ENCODE results near the gene NWD2.
"Not testable (repeated sequence)": the region's sequence is repeated elsewhere in the genome, so short reads cannot be mapped to it uniquely, and the experiment has no call there.

NWD2 gene

DNA sequence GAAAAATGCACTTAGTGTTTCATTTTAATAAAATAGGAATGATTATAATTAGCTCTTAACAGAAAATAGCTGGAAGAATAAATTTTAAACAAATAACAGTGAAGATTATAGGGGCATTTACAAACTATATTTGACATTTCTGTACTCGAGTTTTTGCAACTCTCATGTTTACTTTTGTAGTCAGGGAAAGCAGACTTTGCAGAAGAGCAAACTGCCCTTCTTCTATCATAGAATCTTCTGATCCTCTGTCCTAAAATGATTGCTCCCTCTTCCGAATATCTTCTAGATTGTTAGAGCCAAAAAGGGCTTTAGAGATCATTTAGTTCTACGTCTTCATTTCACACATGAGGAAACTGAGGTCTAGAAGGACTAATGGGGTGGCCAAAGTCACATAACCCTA is 222.7 kb downstream of the NWD2 start:
- DNase-seq (ENCODE audit: low read depth), result no peak

DNA sequence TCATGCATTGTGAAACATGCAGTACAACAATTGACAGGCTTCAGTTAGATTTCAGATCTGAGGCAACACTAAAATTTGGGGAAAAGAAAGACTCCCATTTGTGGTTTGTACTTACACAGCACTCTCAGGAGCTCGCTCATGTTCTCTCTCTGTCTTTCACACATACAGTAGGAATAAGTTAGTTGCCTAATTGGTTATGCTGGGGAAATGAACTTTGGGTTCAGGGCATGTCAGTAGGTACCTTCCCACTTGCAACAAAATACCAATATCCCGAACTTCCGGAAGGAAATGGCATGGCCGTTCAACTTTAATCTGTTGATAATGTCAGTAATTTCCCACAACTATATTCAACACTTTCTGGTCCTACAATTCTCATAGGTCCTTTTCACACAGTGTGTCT is 223.3 kb downstream of the NWD2 start:
- DNase-seq (ENCODE audit: low read depth), result no peak

DNA sequence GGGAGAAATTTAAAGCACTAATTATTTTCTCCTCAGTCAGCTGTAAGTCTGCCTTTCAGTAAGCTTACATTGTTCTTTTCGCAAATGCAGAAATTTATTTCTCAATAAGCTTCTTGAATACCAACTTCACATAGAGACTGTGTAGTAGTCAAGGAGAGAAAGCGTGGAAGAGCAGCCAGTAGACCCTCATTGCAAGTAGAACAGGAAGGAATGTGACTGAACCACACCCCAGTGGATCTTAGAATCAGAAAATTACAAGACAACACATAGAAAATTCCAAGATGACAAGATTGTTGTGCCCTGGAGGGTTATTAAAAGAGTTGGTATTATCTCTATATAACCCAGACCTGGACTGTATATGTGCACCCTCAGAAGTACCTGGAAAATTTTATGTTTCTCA is 224.7 kb downstream of the NWD2 start:
- no peak for DNase-seq (ENCODE audit: low read depth)

DNA sequence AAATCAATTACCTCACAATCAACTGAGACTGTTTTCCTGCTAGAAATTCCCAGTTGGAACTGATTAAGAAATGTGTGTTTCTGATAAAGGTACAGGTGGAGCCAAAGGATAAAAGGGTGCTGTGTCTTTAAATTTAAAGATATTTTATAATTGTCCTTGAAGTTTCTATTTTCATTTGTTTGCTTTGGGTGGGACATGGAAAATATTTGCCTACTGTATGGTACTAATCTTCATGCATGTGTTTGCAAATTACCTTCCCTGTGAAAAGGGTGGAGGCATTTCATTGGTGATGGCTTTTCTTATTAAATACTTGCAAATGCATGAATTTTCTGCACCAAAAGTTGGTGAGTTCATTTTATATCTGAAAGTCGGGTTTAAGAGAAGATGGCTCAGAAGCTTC is 225.7 kb downstream of the NWD2 start:
- no peak for DNase-seq (ENCODE audit: low read depth)

DNA sequence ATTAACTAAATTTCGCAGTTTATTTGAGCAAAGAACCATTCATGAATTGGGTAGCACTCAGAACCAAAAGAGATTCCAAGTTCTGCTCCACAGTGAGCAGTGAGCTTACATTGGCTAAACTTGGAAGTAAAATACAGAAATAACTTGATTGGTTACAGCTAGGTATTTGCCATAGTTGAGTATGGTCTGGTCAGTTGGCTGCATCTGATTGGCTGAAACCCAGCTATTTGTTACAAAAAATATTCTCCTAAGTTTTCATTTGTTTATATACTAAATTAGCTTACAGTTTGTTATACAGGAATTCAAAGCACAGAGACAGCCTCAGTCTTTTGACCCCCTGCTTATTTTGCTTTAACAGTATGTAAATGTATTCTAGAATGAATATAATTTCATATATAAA is 226.6 kb downstream of the NWD2 start:
- DNase-seq (ENCODE audit: low read depth), result no peak

DNA sequence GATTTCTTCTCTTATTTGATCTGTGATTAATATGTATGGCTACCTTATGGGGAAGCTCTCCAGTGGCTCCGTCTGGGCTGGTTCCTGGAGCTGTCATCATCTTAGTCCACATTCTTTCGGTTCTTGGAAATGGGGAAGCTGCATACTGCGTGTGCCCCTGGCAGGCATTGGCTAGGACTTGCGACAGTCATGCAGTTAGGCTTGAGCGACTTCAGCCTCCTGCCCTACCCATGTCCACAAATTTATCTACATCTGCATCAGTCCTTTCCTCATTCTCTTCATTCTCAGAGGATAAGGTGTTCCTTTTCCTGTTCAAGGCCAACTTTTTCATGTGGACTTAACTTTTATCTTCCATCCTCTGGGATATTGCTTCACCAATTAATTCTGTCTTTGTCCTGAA is 227.4 kb downstream of the NWD2 start:
- DNase-seq (ENCODE audit: low read depth), result no peak

DNA sequence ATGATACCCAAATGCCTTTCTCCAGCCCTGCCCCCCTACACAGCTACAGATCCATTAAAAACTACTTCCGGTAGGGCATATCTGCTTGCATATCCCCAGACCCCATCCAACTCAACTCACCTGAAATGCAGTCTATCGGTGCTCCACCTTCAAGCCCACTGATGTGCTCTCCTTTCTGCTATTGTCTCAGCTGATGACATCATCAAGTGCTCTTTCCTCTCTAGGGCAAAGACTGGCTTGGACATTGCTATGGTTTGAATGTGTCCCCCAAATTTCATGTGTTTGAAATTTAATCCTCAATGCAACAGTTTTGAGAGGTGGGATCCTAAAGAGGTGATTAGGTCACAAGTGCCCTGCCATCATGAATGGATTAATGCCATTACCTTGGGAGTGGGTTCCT is 229.3 kb downstream of the NWD2 start:
- no peak for DNase-seq (ENCODE audit: low read depth)

DNA sequence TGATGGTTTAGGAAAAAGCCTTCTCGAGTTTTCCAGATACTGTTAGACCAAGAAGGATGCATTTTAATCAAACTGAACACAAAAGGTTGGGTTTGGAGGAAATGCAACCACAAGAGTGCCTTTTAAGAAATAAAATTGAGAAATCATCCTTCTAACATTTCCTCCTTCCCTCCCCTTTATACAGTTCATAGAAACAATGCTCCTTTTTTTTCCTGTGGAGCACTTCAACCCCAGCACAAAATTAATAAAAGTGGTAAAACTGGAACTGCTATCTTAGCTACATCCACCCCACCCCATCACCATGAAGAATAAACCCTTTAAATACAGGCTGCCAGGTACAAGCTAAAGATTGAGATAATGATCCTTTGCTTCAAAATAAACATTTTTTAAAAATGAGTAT is 230.5 kb downstream of the NWD2 start:
- DNase-seq (ENCODE audit: low read depth), result no peak

DNA sequence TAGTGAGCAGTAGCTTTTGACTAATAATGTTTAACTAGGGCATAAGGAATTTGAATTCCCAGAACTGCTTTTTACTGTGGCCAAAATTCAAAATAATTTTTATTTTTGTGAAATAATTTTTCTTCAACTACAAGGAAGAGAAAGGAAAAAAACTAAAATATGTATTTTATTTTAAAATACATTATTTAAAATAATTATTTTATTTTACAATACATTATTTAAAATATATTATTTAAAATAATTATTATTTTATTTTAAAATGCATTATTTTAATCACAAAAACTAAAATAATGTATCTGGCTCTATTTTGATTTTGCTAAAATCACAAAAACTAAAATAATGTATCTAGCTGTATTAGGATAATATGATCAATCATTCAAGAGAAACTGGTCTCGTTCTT is 231.2 kb downstream of the NWD2 start:
- DNase-seq (ENCODE audit: low read depth), result no peak

DNA sequence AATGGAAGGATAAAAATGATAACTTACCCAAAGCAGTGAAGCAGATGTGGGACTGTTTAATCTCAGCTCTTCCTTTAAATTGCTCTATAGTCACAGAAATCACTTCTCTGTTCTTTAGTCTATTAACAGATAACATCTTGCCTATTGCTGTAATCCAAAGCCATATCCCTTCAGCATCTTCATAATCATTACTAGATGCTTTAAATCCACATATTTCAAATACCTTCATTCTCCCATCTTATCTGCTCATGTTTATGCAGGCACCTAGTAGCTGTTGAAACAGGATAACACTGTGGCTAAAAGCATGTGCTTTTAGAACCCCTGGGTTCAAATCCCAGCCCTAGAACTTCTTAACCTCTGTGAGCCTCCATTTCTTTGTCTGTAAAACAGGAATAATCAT is 231.7 kb downstream of the NWD2 start:
- no peak for DNase-seq (ENCODE audit: low read depth)

DNA sequence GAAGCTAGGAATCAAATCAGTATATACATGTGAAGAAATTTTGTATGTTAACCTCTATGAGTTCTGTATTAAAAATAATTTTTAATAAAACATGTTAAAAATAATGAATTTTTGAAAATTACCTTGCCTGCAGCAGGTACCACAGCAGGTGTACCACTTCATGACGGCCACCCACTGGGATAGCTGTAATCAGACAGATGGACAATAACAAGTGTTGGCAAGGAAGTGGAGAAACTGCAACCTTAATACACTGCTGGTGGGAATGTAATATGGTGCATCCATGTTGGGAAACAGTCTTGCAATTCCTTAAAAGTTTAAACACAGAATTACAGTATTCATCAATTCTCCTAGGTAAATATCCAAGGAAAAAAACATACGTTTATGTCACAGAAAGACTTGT is 232.1 kb downstream of the NWD2 start:
- DNase-seq (ENCODE audit: low read depth), result no peak

DNA sequence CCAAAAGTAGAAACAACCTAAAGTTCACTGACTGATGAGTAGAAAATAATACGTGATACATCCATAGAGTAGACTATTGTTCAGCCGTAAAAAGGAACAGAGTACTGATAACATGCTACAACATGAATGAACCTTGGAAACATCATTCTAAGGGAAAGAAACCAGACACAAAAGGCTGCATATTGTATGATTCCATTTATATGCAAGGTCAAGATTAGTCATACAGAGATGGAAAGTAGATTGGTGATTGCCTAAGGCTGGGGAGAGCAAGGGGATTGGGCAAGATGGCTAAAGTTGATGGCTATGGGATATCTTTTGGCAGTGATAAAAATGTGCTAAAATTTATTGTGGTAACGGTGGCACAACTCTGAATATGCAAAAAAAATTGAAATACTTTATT is 232.6 kb downstream of the NWD2 start:
- DNase-seq (ENCODE audit: low read depth), result no peak

DNA sequence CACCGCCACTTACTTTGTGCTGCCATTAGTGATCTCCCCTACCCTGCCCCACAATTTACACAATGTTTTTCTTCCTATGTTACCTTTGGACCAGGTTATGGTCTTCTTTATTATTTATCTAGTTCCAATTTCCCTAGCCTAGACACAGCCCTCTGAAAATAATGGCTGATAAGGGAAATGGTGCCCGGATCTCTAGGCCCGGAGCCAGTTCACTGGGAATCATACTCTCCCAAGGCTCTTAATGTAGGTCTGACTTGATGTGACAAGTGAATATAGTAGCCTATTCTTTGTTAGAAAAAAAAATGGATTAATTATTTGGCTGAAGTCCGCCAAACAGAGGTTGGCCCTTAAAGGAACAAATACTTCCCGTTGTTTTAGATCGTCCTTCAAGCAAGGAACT is 233.6 kb downstream of the NWD2 start:
- no peak for DNase-seq (ENCODE audit: low read depth)

DNA sequence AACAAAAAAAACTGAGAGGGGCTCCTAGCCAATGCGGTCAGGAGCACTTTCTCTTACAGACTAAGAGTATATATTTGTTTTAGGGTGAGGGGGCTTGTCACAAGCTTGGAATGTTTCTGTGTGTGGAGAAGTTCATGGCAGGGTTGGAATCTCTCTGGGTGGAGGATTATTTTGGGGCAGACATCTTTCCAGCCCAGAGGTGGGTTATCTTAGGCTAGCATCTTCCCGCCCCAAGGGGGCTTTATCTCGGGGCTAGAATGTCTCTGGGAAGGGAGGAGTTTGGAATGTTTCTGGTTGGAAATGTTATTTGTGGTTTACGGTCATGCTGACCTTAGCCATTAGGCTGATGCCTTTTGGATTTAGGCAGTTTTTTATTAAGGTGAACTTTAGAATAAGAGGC is 236.0 kb downstream of the NWD2 start:
- DNase-seq (ENCODE audit: low read depth), result no peak

DNA sequence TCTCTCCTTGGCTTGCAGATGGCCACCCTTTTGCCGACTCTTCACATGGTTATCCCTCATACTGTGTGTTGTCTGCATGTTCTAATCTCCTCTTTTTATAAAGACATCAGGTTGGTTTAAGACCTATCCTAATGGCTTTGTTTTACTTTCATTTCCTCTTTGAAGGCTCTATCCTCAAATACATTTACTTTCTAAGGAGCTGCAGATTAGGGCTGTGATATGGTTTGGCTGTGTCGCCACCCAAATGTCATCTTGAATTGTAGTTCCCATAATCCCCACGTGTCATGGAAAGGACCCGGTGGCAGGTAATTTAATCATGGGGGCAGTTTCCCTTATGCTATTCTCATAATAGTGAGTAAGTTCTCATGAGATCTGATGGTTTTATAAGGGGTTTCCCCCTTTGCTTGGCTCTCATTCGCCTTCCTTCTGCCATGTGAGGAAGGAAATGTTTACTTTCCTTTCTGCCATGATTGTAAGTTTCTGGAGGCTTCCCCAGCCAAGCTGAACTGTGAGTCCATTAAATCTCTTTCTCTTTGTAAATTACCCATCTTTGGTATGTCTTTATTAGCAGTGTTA is 237.1 kb downstream of the NWD2 start:
- DNase-seq (ENCODE audit: low read depth), result no peak

DNA sequence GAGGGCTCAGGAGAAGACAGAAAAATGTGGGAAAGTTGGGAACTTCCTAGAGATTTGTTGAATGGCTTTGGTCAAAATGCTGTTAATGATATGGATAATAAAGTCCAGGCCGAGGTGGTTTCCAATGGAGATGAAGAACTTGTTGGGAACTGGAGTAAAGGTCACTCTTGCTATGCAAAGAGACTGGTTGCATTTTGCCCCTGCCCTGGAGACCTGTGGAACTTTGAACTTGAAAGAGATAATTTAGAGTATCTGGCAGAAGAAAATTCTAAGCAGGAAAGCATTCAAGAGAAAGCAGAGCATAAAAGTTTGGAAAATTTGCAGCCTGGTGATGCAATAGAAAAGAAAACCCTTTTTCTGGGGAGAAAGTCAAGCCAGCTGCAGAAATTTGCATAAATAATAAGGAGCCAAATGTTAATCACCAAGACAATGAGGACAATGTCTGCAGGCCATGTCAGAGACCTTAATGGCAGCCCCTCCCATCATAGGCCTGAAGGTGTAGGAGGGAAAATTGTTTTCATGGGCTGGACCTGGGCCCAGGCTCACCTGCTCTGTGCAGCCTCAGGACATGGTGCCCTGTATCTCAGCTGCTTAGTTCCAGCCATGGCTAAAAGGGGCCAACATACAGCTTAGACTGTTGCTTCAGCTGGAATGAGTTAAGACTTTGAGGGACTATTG is 237.8 kb downstream of the NWD2 start:
- no peak for DNase-seq (ENCODE audit: low read depth)

DNA sequence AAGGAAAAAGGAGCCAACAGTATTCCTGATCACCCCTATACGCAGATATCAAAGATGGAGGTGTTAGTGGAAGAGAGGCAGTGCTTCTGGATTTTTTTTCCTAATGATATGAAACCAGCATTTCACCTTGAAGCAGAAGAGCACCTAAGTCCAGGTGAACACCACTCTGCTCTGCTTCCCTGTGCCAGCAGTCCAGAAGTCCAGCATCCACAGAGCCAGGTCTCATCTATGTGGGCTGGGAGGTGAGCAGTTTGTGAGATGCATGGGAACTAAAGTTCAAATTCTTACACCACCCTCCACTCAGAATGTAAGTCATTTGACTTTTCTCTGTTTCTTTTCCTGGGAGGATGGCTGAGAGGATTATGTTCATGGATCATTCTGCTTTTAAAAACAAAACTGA is 239.1 kb downstream of the NWD2 start:
- DNase-seq (ENCODE audit: low read depth), result no peak

DNA sequence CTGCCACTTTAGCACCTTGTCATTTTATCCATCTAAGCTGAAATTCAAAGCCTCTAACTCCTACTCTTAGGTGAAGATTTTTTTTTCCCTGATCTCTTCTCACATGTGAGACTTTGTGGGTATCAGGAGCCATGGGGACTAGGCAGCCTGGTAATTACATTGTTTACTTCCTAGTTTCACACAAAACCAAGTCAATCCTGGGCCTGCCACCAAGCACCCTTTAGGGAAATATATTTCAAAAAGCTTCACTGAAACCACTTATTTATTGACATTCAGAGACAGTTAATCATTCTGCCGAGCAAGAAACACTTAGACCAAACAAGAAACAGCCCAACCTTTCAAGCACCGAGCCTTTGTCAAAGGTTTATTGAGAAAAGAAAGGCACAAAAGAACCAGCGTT is 241.6 kb downstream of the NWD2 start:
- no peak for DNase-seq (ENCODE audit: low read depth)

DNA sequence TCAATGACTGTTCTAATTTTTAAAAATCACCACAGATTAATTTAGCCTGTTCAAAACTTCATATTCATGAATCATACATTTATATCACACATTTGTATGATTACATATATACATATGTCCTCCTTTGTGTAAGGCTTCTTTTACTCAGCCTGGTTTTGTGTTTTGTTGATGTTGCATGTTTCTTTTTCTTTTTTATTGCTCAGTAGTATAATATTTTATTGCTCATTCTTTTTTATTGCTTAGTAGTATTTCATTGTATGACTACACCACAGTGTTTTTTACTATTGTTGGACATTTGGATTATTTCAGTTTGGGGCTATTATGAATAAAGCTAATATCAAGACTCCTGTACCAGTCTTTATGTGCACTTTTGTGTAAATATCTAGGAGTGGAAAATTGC is 243.1 kb downstream of the NWD2 start:
- no peak for DNase-seq (ENCODE audit: low read depth)

DNA sequence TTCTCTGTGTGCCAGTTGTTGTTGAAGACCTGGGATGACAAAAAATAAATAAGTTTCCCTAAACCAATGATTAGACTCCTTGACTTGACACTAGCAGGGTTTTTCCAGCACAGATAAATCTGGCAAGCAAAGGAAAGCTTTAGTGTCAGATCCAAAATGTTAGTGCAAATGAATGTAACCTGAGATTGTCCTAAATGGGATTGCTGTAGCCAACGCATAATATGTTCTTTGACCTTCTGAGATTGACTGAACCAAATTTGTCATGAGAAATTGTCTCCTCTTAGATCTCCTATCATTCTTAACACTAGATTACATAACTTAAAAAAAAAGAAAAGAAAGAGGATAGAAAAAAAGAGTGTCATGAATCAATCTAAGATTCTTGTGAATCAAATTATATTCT is 245.2 kb downstream of the NWD2 start:
- DNase-seq (ENCODE audit: low read depth), result no peak

DNA sequence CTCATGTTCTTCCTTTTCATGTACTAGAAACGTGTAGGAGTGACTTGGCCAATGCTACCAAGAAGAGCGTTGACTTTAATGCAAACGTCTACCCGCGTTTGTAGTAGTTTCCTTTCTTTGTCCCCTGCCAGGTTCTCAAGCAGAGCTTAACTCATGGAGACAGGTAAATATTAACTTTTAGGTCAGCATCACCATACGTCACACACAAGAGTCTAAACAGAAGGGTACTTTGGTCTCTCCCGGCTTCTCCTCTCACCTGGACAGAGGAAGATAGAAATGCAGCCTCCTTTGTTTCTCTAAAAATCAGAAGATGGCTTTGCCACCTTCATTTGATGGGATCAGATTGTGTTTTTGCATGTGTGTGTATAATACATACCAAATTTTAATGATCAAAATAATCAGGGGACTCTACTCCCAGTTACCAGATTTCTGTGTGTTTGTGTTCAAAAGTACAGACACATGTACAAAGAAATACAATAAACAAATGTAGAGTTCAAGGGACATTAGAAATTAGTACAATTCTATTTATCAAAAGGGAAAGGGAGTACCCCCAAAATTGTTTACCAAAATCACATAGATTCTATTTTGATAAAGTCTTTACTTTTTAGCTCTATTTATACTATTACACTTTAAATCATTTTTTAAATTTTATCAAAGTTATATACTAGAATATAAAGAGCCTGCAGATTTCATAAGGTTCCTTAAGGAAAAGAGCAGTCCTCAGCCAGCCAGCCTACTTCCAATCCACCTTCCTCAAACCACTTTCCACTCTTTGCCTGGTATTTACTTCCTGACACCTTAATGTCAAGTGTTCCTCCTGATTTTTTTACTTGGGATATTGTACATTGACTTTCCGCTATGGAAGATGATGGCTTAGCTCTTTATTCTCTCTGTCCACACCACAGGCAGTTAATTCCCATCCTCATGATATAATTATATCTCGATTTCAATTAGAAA is 246.1 kb downstream of the NWD2 start:
- no peak for DNase-seq (ENCODE audit: low read depth)

DNA sequence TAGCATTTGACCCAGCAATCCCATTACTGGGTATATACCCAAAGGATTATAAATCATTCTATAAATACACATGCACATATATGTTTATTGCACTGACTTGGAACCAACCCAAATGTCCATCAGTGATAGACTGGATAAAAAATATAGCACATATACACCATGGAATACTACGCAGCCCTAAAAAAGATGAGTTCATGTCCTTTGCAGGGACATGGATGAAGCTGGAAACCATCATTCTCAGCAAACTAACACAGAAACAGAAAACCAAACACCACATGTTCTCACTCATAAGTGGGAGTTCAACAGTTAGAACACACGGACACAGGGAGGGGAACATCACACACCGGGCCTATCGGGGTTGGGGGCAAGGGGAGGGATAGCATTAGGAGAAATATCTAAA is 250.8 kb downstream of the NWD2 start:
- DNase-seq (ENCODE audit: low read depth), result not testable (repeated sequence)

All from activated T-helper 1 cell treated with Interleukin-2 at 50 U/mL for 16 hours (primary cell).